Activated B cell treated with CpG ODN at 0.5 μM for 24 hours (primary cell): ENCODE measurements around the gene PRR35. TPM values are rescaled to one million over a fixed set of nuclear protein-coding genes. Genes with fewer than 3 reads are reported as not detected.
"Not testable (repeated sequence)": the region's sequence is repeated elsewhere in the genome, so short reads cannot be mapped to it uniquely, and the experiment has no call there.

Source experiments
- ATAC-seq: fragments of 200-7000 bp; cut with Tn5 transposase; one replicate; pipeline ENCODE4 v1.10.0; 2021; ENCODE audit warnings: low read depth, mild to moderate bottlenecking, moderate library complexity
- CTCF ChIA-PET: fragments of 350-600 bp; sonication (Branson Sonifier 250); formaldehyde crosslinking; loops from one replicate; lab custom pipeline; 2021; ENCODE audit warnings: antibody characterized with exemption; lab: Charles Lee
- POLR2A ChIA-PET: fragments of 350-600 bp; sonication (Branson Sonifier 250); formaldehyde crosslinking; loops from one replicate; lab custom pipeline; 2021; ENCODE audit warnings: antibody characterized with exemption; lab: Charles Lee
- DNase-seq: peaks from one replicate; pipeline ENCODE4 v3.0.0; 2022
- H3K27ac Mint-ChIP-seq: one replicate; pipeline ENCODE4 v1.8.0; 2020; ENCODE audit warnings: mixed read lengths
- H3K27me3 Mint-ChIP-seq: one replicate; pipeline ENCODE4 v1.8.0; 2021; ENCODE audit warnings: mixed read lengths
- H3K36me3 Mint-ChIP-seq: one replicate; pipeline ENCODE4 v1.8.0; 2021; ENCODE audit warnings: low read depth, mixed read lengths
- H3K4me1 Mint-ChIP-seq: one replicate; pipeline ENCODE4 v1.8.0; 2021; ENCODE audit warnings: mixed read lengths
- H3K4me3 Mint-ChIP-seq: one replicate; pipeline ENCODE4 v1.8.0; 2020; ENCODE audit warnings: mild to moderate bottlenecking, mixed read lengths
- H3K9me3 Mint-ChIP-seq: one replicate; pipeline ENCODE4 v1.8.0; 2020; ENCODE audit warnings: mixed read lengths
- intact Hi-C: fragments of 100-400 bp; cut with micrococcal nuclease; formaldehyde crosslinking; loops from one replicate; pipeline ENCODE4 v1.15.1; 2024
- total RNA-seq: library from RNA; stranded (reverse); gene quantifications from 2 replicates; pipeline ENCODE4 v1.2.3, GENCODE V29; 2022
- TF ChIP-seq, protein P1 (sequence below): fragments of 200-600 bp; IDR thresholded peaks from one replicate; pipeline ENCODE4 v1.8.0; 2022; ENCODE audit warnings: antibody characterized with exemption, mild to moderate bottlenecking

PRR35 gene
- total RNA-seq, 1 donor from 2014 or later = not detected

- Mint-ChIP-seq H3K9me3 (no peaks in the 10 kb centered on the region), H3K4me3 (no peak overlapping the region), H3K36me3 (peaks cover 12% of the 10 kb centered on the region), H3K4me1 (peaks cover 19% of the 10 kb centered on the region), H3K27me3 (no peaks in the 10 kb centered on the region), H3K27ac (no peak overlapping the region)
- DNase-seq (no peak), ATAC-seq (no peak)
- ChIA-PET POLR2A (no interaction called here), CTCF (no interaction called here)
- TF ChIP-seq, protein P1, sequence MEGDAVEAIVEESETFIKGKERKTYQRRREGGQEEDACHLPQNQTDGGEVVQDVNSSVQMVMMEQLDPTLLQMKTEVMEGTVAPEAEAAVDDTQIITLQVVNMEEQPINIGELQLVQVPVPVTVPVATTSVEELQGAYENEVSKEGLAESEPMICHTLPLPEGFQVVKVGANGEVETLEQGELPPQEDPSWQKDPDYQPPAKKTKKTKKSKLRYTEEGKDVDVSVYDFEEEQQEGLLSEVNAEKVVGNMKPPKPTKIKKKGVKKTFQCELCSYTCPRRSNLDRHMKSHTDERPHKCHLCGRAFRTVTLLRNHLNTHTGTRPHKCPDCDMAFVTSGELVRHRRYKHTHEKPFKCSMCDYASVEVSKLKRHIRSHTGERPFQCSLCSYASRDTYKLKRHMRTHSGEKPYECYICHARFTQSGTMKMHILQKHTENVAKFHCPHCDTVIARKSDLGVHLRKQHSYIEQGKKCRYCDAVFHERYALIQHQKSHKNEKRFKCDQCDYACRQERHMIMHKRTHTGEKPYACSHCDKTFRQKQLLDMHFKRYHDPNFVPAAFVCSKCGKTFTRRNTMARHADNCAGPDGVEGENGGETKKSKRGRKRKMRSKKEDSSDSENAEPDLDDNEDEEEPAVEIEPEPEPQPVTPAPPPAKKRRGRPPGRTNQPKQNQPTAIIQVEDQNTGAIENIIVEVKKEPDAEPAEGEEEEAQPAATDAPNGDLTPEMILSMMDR = no peak
- intact Hi-C loops = no loop called here
Measured at GRCh38 chr16:596736-597060, 36.5 kb downstream of the PRR35 start.

- intact Hi-C loops, H3K27ac Mint-ChIP-seq, H3K27me3 Mint-ChIP-seq, ATAC-seq, H3K4me3 Mint-ChIP-seq, CTCF ChIA-PET, DNase-seq, H3K9me3 Mint-ChIP-seq: not testable (repeated sequence)
- Mint-ChIP-seq H3K36me3 (peaks cover 12% of the 10 kb centered on the region), H3K4me1 (peaks cover 11% of the 10 kb centered on the region)
- POLR2A ChIA-PET = interaction anchor here (0.6 kb wide), 1 partner anchor 359 kb away, joined by 6 read pairs; no protein-coding TSS in a partner anchor
Measured at GRCh38 chr16:597655-598054, 37.5 kb downstream of the PRR35 start.

DNA sequence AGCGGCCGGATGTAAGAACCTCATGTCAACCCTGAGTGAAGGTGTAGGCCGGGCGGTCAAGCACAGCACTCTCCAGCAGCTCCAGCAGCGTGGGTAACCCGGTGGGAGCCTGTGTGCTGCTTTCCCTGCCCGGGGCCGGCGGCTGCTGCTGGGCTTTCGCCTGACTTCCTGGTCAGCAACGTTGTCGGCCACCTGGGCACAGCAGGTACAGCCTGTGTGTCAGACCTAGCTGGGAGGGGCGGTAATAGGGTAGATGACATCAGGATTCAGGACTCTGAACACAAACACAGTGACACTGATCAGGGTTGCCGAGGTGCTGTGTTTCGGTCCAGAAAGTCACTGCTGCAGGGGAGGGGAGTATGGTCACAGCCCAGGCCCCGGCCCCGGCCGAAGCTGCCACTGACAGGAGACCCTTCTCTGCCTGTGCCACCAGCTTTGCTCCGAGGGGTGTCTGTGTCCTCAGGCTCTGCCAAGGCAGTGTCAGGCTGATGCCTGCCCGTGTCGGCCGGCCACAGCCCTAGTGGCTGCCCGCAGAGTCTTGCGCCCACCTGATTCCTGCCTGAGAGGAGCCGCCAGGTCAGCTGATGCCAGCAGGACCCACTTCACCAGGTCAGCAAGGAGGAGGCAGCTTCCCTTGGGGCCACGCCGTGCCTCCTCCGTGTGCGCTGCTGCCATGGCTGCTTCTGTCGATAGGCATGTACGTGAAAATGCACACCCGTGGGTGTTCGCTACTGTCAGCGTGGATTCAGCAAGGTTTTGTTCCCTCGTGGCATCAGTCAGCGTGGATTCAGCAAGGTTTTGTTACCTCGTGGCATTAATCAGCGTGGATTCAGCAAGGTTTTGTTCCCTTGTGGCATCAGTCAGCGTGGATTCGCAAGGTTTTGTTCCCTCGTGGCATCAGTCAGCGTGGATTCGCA, 38.9 kb downstream of the PRR35 start:
- TF ChIP-seq, protein P1 = no peak
- POLR2A ChIA-PET = interaction anchor here (0.6 kb wide), 1 partner anchor 882 kb away, joined by 5 read pairs; no protein-coding TSS in a partner anchor
- Mint-ChIP-seq H3K9me3 (no peaks in the 10 kb centered on the region), H3K4me1 (peaks cover under 1% of the 10 kb centered on the region), H3K4me3 (no peak overlapping the region), H3K36me3 (peaks cover 12% of the 10 kb centered on the region), H3K27me3 (no peaks in the 10 kb centered on the region), H3K27ac (no peak overlapping the region)
- intact Hi-C loops = no loop called here
- CTCF ChIA-PET = interaction anchor here (0.7 kb wide), 1 partner anchor 11 kb away, joined by 3 read pairs; no protein-coding TSS in a partner anchor
- no peak for DNase-seq
- ATAC-seq = no peak

GRCh38 chr16:600781-601180, 40.6 kb downstream of the PRR35 start:
- no peak overlapping the region for H3K4me3 Mint-ChIP-seq
- no peaks in the 10 kb centered on the region for H3K4me1 Mint-ChIP-seq
- TF ChIP-seq, protein P1 = no peak
- ChIA-PET CTCF (no interaction called here), POLR2A (no interaction called here)
- H3K27me3 Mint-ChIP-seq = no peaks in the 10 kb centered on the region
- no peak for DNase-seq
- H3K9me3 Mint-ChIP-seq = no peaks in the 10 kb centered on the region
- no peak overlapping the region for H3K27ac Mint-ChIP-seq
- intact Hi-C loops = no loop called here
- no peak for ATAC-seq
- H3K36me3 Mint-ChIP-seq = peaks cover 15% of the 10 kb centered on the region

GRCh38 chr16:603933-604332, 43.7 kb downstream of the PRR35 start:
- CTCF ChIA-PET = interaction anchor here (0.7 kb wide), 1 partner anchor 163 kb away, joined by 3 read pairs; no protein-coding TSS in a partner anchor
- intact Hi-C loops = no loop called here
- H3K27me3 Mint-ChIP-seq = no peaks in the 10 kb centered on the region

More at GRCh38 chr16:603933-604332, 43.7 kb downstream of the PRR35 start:
- Mint-ChIP-seq H3K4me3 (no peak overlapping the region), H3K9me3 (peaks cover 3% of the 10 kb centered on the region), H3K27ac (no peak overlapping the region), H3K36me3 (peaks cover 7% of the 10 kb centered on the region), H3K4me1 (peaks cover 6% of the 10 kb centered on the region)
- POLR2A ChIA-PET = no interaction called here
- no peak for ATAC-seq
- DNase-seq = no peak
- TF ChIP-seq, protein P1 = no peak
